Astrocyte (in vitro differentiated cells and primary cell): ENCODE data around the gene MAN1A1. TPM values are rescaled to one million over a fixed set of nuclear protein-coding genes. Genes with fewer than 3 reads are reported as not detected.
A peak's percentile ranks its signal among the peaks of the same experiment; 100 is the strongest.

Experiments used
- DNase-seq: peaks from one replicate; pipeline ENCODE4 v3.0.0-alpha.2; 2010; ENCODE audit warnings: low read depth
- FAIRE-seq: peaks from 2 replicates; lab custom pipeline; 2011; peaks lifted over from hg19 to GRCh38; lab: Jason Lieb, UNC
- H2AFZ ChIP-seq: 2 replicates; pipeline ENCODE4 v1.6.0; 2012; ENCODE audit warnings: low read depth, low read length, inconsistent platforms
- H3K27ac ChIP-seq: 2 replicates; pipeline ENCODE4 v1.5.1; 2011; ENCODE audit warnings: low read depth, low read length, inconsistent platforms
- H3K27me3 ChIP-seq: 2 replicates; pipeline ENCODE4 v1.6.0; 2011; ENCODE audit warnings: low read length, inconsistent platforms; ENCODE audit not compliant: insufficient read depth
- H3K36me3 ChIP-seq: 2 replicates; pipeline ENCODE4 v1.5.1; 2011; ENCODE audit warnings: low read length, inconsistent platforms; ENCODE audit not compliant: insufficient read depth
- H3K4me1 ChIP-seq: 2 replicates; pipeline ENCODE4 v1.5.1; 2011; ENCODE audit warnings: low read length, inconsistent platforms; ENCODE audit not compliant: insufficient read depth
- H3K4me2 ChIP-seq: 2 replicates; pipeline ENCODE4 v1.6.0; 2012; ENCODE audit warnings: low read length, inconsistent platforms
- H3K4me3 ChIP-seq: 2 replicates; pipeline ENCODE4 v1.5.1; 2011; ENCODE audit warnings: low read depth, mild to moderate bottlenecking, low read length, inconsistent platforms; ENCODE audit not compliant: insufficient read depth
- H3K79me2 ChIP-seq: 2 replicates; pipeline ENCODE4 v1.6.0; 2012; ENCODE audit warnings: mild to moderate bottlenecking, low read length, inconsistent platforms; ENCODE audit not compliant: insufficient read depth
- H3K9ac ChIP-seq: 2 replicates; pipeline ENCODE4 v1.6.0; 2012; ENCODE audit warnings: mild to moderate bottlenecking, low read length, inconsistent platforms
- H3K9me3 ChIP-seq: 2 replicates; pipeline ENCODE4 v1.5.1; 2012; ENCODE audit warnings: low read depth, mild to moderate bottlenecking, low read length, inconsistent platforms; ENCODE audit not compliant: insufficient read depth
- H4K20me1 ChIP-seq: 2 replicates; pipeline ENCODE4 v1.6.0; 2012; ENCODE audit warnings: low read length, inconsistent platforms; ENCODE audit not compliant: insufficient read depth
- H3K27ac Mint-ChIP-seq: one replicate; pipeline ENCODE4 v1.8.0; 2021; ENCODE audit warnings: mild to moderate bottlenecking, mixed read lengths; ENCODE audit not compliant: unreplicated experiment
- H3K27me3 Mint-ChIP-seq: one replicate; pipeline ENCODE4 v1.8.0; 2021; ENCODE audit warnings: low read depth, mixed read lengths; ENCODE audit not compliant: unreplicated experiment
- H3K36me3 Mint-ChIP-seq: one replicate; pipeline ENCODE4 v1.8.0; 2021; ENCODE audit warnings: low read depth, mixed read lengths; ENCODE audit not compliant: unreplicated experiment
- H3K4me1 Mint-ChIP-seq: one replicate; pipeline ENCODE4 v1.8.0; 2021; ENCODE audit warnings: low read depth, mixed read lengths; ENCODE audit not compliant: unreplicated experiment
- H3K4me3 Mint-ChIP-seq: one replicate; pipeline ENCODE4 v1.8.0; 2021; ENCODE audit warnings: mild to moderate bottlenecking, moderate library complexity, mixed read lengths; ENCODE audit not compliant: unreplicated experiment
- H3K9me3 Mint-ChIP-seq: one replicate; pipeline ENCODE4 v1.8.0; 2021; ENCODE audit warnings: mild to moderate bottlenecking, mixed read lengths; ENCODE audit not compliant: unreplicated experiment
- CTCF ChIP-seq: IDR thresholded peaks from 2 replicates; pipeline ENCODE4 v1.5.1; 2011; ENCODE audit warnings: low read depth, mild to moderate bottlenecking, inconsistent platforms, low read length, moderate library complexity; ENCODE audit not compliant: insufficient read depth
- EZH2 ChIP-seq: IDR thresholded peaks from 2 replicates; pipeline ENCODE4 v1.6.1; 2012; ENCODE audit warnings: mild to moderate bottlenecking, low read length, inconsistent platforms; ENCODE audit not compliant: insufficient read depth
- total RNA-seq: library from RNA; stranded (reverse); gene quantifications from 2 replicates; pipeline ENCODE4 v1.2.1, GENCODE V29; 2021

MAN1A1 gene
- total RNA-seq, 1 donor from 2014 or later: 11.7 TPM

GRCh38 chr6:119276211-119276610, 73.3 kb downstream of the MAN1A1 start:
- Histone ChIP-seq H3K4me1 (peaks cover 4% of the 10 kb centered on the region), H4K20me1 (no peaks in the 10 kb centered on the region), H3K27ac (no peak overlapping the region), H3K9me3 (no peaks in the 10 kb centered on the region), H3K9ac (no peak overlapping the region), H3K4me3 (no peak overlapping the region), H3K79me2 (no peaks in the 10 kb centered on the region), H3K4me2 (no peak overlapping the region), H3K27me3 (no peaks in the 10 kb centered on the region), H3K36me3 (no peaks in the 10 kb centered on the region), H2AFZ (no peak overlapping the region)
- H3K27ac Mint-ChIP-seq: no peak overlapping the region
- no peak overlapping the region for H3K4me3 Mint-ChIP-seq
- no peak for DNase-seq
- H3K9me3 Mint-ChIP-seq: no peaks in the 10 kb centered on the region
- no peak for FAIRE-seq
- no peaks in the 10 kb centered on the region for H3K4me1 Mint-ChIP-seq
- no peaks in the 10 kb centered on the region for H3K36me3 Mint-ChIP-seq
- H3K27me3 Mint-ChIP-seq: no peaks in the 10 kb centered on the region
- TF ChIP-seq CTCF: no peak
- no peak for TF ChIP-seq EZH2

GRCh38 chr6:119274197-119274595, 75.4 kb downstream of the MAN1A1 start:
- H3K4me1 ChIP-seq: no peaks in the 10 kb centered on the region
- DNase-seq: no peak
- no peak for TF ChIP-seq EZH2
- TF ChIP-seq CTCF: no peak
- no peak overlapping the region for H3K9ac ChIP-seq
- Mint-ChIP-seq H3K9me3 (peaks cover 8% of the 10 kb centered on the region), H3K4me3 (no peak overlapping the region), H3K36me3 (peaks cover 7% of the 10 kb centered on the region), H3K27ac (no peak overlapping the region), H3K27me3 (no peaks in the 10 kb centered on the region), H3K4me1 (no peaks in the 10 kb centered on the region)
- H4K20me1 ChIP-seq: no peaks in the 10 kb centered on the region
- no peak overlapping the region for H3K4me2 ChIP-seq
- H3K9me3 ChIP-seq: no peaks in the 10 kb centered on the region
- no peak for FAIRE-seq
- no peaks in the 10 kb centered on the region for H3K79me2 ChIP-seq
- H2AFZ ChIP-seq: no peak overlapping the region
- no peaks in the 10 kb centered on the region for H3K27me3 ChIP-seq
- no peak overlapping the region for H3K4me3 ChIP-seq
- H3K36me3 ChIP-seq: peaks cover 3% of the 10 kb centered on the region
- H3K27ac ChIP-seq: no peak overlapping the region

GRCh38 chr6:119273272-119274196, 76.0 kb downstream of the MAN1A1 start:
- FAIRE-seq (no peak), DNase-seq (peak; percentile 62)
- Histone ChIP-seq H3K4me2 (no peak overlapping the region), H3K79me2 (no peaks in the 10 kb centered on the region), H3K9ac (no peak overlapping the region), H3K9me3 (no peaks in the 10 kb centered on the region), H3K4me3 (no peak overlapping the region), H3K36me3 (peaks cover 3% of the 10 kb centered on the region), H3K27ac (no peak overlapping the region), H4K20me1 (no peaks in the 10 kb centered on the region), H3K27me3 (no peaks in the 10 kb centered on the region), H3K4me1 (no peaks in the 10 kb centered on the region), H2AFZ (no peak overlapping the region)
- Mint-ChIP-seq H3K36me3 (peaks cover 8% of the 10 kb centered on the region), H3K27me3 (no peaks in the 10 kb centered on the region), H3K27ac (no peak overlapping the region), H3K4me3 (no peak overlapping the region), H3K9me3 (peaks cover 8% of the 10 kb centered on the region), H3K4me1 (no peaks in the 10 kb centered on the region)
- TF ChIP-seq EZH2: no peak
- no peak for TF ChIP-seq CTCF
